ENCODE data around the gene LIMS4.
"Not testable (repeated sequence)": the region's sequence is repeated elsewhere in the genome, so short reads cannot be mapped to it uniquely, and the experiment has no call there.

DNA sequence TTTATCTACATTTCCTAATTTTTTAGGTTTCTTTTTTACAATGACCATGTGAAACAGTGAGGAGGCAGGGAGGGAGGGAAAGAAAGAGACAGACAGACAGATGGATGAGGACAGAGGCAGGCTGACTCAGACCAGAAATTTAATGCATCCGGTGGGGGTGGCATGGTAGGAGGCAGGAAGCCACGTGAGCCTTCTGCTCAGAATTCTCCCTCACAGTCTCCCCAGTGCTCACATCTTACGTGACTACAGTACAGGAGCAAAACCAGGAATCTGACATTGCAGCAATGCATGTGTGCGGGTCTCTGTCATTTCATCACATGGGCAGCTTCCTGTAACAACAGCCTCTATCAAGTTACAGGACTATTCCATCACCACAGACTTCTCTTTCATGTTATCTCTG, 2.3 kb upstream of the LIMS4 start:
- not testable (repeated sequence) for TF ChIP-seq POLR2A (IDR thresholded peaks at IDR 0.05)
- TF ChIP-seq, protein P1, sequence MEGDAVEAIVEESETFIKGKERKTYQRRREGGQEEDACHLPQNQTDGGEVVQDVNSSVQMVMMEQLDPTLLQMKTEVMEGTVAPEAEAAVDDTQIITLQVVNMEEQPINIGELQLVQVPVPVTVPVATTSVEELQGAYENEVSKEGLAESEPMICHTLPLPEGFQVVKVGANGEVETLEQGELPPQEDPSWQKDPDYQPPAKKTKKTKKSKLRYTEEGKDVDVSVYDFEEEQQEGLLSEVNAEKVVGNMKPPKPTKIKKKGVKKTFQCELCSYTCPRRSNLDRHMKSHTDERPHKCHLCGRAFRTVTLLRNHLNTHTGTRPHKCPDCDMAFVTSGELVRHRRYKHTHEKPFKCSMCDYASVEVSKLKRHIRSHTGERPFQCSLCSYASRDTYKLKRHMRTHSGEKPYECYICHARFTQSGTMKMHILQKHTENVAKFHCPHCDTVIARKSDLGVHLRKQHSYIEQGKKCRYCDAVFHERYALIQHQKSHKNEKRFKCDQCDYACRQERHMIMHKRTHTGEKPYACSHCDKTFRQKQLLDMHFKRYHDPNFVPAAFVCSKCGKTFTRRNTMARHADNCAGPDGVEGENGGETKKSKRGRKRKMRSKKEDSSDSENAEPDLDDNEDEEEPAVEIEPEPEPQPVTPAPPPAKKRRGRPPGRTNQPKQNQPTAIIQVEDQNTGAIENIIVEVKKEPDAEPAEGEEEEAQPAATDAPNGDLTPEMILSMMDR (IDR thresholded peaks at IDR 0.05 in 4 of 5, conservative IDR thresholded peaks at IDR 0.05 in 1 of 5): not testable (repeated sequence)

Measured in gastrocnemius medialis (tissue), 4 donors.